KG1 (cell line): ENCODE results near the gene ZDHHC19.
"Not testable (repeated sequence)": the region's sequence is repeated elsewhere in the genome, so short reads cannot be mapped to it uniquely, and the experiment has no call there.

Source experiments
- DNase-seq: peaks from one replicate; lab custom pipeline; 2025; lab: John Stamatoyannopoulos, UW

The ZDHHC19 gene

GRCh38 chr3:196210673-196211556 is at the start of gene ZDHHC19:
Gene ZDHHC19 (minus strand): TSS chr3:196211400. CDS start chr3:196211315, 85 bp downstream.
- DNase-seq = no peak

- DNase-seq = no peak
Observed at GRCh38 chr3:196260784-196261183, 49.6 kb upstream of the ZDHHC19 start.

GRCh38 chr3:196255776-196256175 is 44.6 kb upstream of the ZDHHC19 start:
- DNase-seq = no peak

GRCh38 chr3:196254376-196255283 is 43.4 kb upstream of the ZDHHC19 start:
- no peak for DNase-seq

- DNase-seq = no peak
Observed at GRCh38 chr3:196251918-196252317, 40.7 kb upstream of the ZDHHC19 start.

- no peak for DNase-seq
Observed at GRCh38 chr3:196246612-196247308, 35.6 kb upstream of the ZDHHC19 start.

GRCh38 chr3:196244166-196244565 is 33.0 kb upstream of the ZDHHC19 start:
- DNase-seq = not testable (repeated sequence)

- DNase-seq = no peak
Observed at GRCh38 chr3:196241704-196242103, 30.5 kb upstream of the ZDHHC19 start.

GRCh38 chr3:196240424-196240823 is 29.2 kb upstream of the ZDHHC19 start:
- DNase-seq = no peak

GRCh38 chr3:196238612-196239560 is 27.7 kb upstream of the ZDHHC19 start:
- no peak for DNase-seq

- DNase-seq = no peak
Observed at GRCh38 chr3:196237203-196237602, 26.0 kb upstream of the ZDHHC19 start.

GRCh38 chr3:196236223-196236622 is 25.0 kb upstream of the ZDHHC19 start:
- no peak for DNase-seq

- DNase-seq = no peak
Observed at GRCh38 chr3:196235452-196236122, 24.4 kb upstream of the ZDHHC19 start.

GRCh38 chr3:196232882-196233251 is 21.7 kb upstream of the ZDHHC19 start:
- DNase-seq = no peak

GRCh38 chr3:196232154-196232881 is 21.1 kb upstream of the ZDHHC19 start:
- DNase-seq = no peak

- DNase-seq = no peak
Observed at GRCh38 chr3:196227629-196228493, 16.7 kb upstream of the ZDHHC19 start.

GRCh38 chr3:196227121-196227561 is 15.9 kb upstream of the ZDHHC19 start:
- no peak for DNase-seq

- no peak for DNase-seq
Observed at GRCh38 chr3:196225763-196226364, 14.7 kb upstream of the ZDHHC19 start.
